ENCODE data around the gene TNS1.

The TNS1 gene

DNA sequence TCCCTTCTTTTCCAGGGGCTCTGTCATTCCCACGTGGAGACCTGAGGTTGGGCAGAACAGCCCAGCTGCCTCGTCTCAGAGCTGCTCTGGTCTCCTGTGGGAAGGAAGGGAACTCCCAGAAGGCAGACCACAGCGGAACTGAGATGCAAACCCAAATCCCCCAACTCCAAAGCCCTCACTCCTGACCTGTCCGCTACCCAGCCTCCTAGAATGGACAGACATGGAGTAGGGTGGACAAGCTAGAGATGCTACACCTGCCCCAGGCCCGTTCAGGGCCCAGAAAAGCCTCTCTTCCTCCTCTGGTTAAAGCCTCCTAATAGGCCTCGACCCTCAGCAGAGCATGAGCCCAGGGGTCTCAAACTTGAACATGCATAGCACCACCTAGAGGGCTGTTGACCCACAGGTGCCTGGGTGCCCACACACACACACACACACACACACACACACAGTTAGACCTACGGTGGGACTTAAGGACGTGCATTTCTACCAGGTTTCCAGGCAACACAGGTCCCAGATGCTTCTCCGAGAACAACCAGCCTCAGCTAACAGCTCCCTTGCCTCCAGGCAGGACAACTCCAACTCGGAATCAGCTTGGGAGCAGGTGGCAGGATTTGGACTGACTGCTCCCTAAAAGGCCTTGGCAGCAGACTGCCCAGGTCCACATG lies 93.5 kb downstream of the TNS1 start:
- DNase-seq, result no peak

DNA sequence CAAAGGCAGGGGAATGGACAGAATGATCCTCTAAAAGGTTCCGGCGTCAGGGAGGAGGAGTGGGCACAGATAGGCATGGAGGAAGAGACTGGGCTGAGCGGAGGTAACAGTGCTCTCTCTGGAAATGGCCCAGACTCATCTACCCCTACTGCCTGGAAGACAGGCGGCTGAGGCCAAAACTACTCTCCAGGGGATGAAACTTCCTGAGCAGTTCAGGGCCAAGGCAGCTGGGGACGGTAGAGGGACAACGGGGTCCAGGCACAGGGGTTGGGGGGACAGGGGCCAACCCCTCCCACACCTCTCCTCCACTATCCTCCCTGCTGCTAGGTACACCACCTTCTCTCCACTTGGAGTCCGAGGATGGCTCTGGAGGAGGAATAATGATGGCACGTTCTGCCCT lies 94.3 kb downstream of the TNS1 start:
- no peak for DNase-seq

DNA sequence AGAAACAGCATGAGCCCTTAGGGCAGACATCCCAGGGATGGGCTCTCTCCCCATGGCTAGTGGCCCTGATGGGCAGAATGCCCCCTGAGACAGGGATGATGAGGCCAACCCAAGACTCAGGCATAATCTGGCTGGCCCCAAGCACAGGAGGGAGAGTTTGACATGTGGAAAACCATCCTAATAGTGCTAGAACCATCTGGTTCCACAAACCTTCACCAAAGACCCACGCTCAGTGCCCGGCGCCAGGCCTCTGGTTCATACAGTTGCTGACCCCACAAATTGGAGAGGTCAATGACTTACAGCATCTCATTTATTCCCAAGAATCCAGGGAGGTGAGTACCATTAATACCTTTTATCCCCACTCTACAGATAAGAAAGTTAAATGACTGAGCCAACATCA lies 95.5 kb downstream of the TNS1 start:
- no peak for DNase-seq

DNA sequence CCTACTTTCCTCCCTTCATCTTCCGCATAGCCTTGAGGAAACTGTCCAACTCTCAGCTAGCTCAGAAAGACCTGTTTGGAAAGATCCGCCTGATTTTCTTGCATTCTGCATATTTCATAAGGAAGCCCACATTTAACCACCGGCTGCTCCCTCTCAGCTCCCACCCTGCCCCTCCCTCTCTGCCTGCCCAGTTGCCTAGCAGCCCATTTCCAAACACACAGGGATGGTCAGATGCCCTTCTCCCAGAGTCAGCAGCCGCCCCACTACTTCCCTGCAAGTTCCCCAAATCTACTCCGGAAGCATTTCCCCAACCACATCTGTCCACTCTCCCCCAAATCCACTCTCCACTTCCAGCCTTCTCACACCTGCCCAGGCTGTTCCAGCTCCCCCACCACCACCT lies 96.0 kb downstream of the TNS1 start:
- DNase-seq, result peak; percentile 68

DNA sequence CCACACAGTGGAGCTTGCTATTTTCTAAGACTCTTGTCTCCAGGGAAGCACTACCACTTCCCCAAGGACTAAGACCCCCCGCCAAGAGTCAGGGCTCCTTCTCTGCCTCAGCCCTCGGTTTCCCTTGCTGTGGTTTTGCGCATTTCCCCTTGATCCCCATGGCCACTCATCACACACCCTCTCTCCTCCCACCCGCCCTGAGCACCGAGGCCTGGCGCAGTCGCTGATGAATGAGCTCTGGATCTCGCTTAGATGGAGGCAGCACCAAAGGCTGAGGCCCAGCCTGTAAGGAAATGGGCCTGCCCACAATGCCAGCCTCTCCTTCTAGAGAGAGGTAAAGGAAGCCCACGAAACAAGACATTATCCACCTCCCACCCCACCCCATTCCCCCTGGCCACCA lies 96.9 kb downstream of the TNS1 start:
- no peak for DNase-seq

DNA sequence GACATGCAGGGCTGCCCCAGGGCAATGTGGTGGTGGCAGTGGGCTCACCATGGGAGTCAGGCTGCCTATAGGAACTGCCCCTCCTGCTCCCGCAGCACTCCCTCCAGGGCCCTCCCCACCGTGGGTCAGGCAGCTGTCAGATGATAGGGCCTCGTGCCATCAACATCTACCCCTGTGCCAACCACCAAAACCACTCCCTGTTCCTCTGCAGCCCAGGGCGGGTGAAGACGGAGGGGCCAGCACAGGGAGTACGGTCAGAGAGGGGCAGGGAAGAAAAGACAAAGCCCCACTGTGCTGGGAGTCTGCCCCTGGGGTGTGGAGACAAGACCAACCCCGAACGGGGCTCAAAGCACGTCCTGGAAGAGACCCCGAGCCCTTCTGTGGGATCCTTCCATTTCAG lies 97.4 kb downstream of the TNS1 start:
- DNase-seq, result peak; percentile 79

DNA sequence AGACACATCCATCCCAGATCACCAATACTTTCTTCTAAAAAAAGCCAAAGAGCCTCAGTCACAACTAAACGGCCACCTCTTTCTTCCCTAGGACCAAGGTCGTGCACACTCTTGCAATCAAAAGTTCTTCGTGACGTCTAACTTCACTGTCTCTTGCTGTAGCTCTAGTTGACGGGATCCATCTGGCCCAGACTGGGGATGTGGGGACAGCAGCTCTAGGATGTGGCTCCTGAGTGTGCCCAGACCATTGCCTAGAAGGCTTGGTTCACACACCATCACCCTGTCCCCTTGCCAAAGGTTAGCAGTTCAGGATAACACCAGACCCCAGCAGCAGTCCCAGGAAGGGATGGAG lies 98.2 kb downstream of the TNS1 start:
- DNase-seq, result no peak

DNA sequence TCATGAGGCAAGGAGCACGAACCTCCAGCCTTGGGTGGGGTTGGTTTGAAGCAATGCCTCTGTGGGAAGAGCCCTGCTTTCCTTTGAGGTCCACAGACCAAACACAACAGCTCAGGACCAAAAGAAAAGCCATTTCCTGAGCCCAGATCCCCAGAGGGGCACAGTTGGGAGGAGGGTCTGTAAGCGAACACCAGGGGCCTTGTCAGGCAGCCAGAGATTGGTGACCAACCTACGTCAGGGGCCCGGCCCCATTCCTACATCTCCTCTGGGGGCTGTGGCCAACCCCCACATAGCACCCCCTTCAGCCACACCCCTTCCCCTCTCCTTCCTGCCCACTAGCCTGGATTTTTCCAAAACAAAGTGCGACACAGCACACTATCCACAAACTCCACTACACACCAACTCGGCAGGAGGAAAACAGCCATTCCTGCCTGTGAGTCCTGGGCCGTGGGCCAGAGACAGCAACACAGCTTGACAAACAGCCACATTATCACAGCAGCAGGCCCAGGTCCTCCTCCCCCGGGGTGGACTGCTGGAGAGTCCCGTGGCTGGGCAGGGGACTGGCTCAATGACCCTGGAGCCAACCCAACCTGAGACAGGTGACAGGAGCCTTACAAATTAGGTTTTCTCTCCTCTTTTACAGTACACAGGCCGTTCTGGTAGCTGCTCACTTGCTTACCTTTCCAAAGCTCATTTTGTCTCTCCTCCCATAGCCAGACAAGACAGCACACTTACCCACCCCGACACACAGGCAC lies 98.8 kb downstream of the TNS1 start:
- peak; percentile 84 for DNase-seq

DNA sequence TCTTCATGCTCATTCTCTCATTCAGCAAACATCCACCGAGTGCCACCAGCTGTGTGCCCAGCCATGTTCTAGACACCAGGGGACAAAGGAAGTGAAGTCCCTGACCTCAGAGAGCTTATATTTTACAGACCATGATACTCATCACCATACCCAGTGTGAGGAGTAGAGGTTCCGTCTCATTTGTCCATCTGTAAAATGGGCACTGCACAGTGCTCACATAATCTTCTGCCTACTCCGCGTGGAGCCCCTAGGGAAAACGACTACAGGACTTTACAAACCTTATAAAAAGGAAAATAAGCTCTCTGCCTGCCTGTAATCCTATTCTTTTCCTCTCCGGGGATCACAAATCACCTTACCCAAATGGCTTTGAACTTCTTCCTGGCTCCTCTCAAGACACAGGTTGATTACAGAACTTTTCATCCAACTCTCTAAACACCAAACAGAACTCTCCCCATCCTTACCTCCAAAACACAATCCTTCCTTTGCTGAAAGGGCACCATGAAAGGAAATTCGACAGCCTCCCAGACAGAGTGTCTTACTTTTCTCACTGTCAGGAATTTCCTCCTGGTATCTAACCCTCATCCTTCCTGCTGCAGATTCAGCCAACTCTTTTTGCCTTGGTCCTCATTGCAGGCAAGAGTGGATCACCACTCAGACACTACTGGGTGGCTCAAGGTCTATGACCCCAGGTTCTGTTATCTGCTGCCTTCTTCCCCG lies 99.5 kb downstream of the TNS1 start:
- no peak for DNase-seq

DNA sequence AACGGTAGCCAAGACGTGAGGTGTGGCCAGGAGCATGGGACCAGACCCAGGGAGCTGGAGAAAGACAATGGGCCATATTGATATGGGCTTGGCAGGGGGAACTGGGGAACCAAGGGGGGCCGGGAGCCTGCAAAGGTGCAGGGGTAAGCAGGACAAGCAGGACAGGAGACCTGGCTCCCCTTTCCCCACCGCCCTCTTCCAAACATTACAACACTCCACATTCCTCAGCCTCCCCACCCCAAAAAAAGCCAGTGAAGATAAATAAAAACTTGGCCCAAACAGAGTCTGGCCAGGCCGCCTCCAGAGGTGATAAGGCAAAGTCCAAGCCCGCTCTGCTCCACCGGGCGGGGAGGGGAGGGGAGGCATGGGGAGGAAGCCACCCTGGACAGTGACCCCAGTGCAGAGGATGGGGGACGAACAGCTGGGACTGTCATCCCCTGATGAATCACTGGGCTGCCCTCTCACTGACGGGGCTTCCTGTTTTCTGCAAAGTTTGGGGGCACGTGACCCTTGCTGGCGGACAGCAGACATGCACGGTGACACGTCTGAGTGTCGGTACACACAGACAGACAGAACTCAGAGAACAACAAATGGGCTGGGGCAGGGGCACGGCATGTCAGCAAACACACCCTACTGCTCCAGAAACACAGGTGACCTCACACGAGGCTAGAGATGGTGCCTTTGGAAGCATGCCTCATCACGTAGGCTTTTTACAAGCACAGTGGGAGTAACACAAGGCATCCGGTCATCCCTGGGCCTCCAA lies 100.2 kb downstream of the TNS1 start:
- DNase-seq, result peak; percentile 74

DNA sequence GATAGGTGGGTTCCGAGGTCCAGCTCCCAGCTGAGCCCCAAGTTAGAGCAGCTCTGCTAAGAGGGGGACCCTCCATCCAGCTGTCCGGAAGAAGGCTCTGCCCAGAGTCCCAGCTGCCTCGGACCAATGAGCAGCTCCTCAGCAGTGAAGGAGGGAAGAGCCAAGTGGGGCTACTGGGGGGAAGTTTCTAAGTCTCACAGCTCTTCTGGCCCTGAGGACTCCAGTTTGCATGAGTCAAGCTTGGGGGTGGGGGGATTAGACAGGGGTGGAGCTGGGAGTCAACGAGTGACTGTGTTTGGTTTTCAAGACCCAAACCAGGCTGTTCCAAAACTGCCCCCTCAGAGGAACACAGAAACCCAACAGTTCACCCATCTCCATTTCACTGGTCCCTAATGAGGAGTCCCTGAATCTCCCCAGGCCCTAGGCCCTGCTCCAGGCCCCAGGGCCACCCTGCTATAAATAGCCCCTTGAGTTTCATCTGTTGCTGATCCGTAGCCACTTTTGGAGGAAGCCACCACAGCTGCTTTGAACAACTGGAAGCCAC lies 100.9 kb downstream of the TNS1 start:
- peak; percentile 63 for DNase-seq

DNA sequence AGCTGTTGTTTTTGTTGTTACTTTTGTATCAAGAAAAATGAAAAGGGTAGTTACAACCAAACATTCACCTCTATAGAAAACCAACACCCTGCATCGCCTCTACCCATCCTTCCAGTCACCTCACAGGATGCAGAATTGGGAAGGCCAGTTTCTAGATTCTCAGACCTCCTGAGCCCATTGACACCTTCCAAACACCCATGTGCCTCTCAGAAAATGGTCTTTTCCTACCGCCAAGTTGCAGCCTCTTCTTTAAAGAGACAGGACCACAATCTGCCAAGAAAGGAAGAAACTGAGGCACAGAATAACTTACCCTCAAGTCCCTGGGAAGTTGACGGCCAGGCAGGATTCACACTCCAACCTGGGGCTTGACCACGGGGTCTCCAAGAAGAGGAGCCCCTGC lies 101.4 kb downstream of the TNS1 start:
- DNase-seq, result no peak

DNA sequence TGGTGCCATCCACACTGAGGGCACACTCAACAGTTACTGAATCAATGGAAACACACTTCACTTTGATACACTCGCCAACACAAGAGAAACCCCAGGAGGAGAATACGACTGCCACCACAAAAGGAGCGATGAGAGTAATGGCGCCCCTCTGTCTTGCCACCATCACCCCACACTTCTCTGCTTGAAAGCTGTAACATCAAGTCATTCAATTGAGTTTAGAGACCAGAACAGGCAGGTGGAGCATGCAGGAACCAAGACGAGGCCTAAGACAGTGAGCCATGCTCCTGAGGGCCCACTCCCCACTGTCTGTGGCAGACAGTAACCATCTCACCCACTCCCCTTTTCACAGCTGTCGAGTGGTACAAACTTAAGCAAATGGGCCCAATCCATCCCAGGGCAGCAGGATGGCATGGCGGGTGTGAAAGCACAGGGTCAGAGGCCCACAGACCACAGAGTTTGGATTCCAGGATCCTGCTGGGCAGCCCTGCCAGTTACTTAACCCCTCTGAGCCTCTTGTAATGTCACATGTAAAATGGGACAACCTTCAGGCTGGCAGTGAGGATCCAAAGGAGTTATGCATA lies 101.9 kb downstream of the TNS1 start:
- DNase-seq, result no peak

DNA sequence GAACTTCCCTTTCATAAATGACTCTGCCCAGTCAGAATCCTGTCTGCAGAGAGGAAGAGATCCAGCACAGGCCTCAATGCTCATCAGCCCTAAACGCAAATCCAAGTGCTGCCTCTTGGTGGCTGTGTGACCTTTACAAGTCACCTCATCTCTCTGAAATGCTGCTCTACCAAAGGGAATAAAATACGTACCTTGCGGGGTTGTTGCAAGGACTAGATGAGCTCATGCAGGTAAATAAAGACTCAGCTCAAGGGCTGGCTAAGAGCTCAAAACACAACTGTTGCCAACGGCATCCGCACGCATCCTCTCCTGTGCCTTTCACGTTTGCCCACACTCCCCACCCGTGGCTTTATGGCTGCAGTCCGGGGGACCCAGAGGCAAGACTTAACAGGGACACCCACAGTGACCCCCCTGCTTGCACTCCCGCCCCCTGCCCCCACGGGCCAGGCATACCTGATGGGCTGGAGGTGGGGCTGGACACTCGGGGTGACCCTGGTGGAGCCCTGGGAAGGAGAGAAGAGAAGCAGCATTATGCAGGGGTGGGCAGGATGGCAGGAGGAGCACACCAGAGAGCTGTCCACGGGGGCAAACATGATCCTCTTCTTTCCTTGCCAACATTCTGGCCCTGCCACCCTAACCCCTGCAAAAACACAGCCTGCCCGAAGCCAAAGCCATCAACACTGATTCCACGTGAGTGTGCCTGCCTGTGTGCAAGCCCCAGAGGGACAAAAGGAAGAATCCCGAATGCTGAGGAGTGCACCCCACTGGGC lies 102.6 kb downstream of the TNS1 start:
- no peak for DNase-seq

DNA sequence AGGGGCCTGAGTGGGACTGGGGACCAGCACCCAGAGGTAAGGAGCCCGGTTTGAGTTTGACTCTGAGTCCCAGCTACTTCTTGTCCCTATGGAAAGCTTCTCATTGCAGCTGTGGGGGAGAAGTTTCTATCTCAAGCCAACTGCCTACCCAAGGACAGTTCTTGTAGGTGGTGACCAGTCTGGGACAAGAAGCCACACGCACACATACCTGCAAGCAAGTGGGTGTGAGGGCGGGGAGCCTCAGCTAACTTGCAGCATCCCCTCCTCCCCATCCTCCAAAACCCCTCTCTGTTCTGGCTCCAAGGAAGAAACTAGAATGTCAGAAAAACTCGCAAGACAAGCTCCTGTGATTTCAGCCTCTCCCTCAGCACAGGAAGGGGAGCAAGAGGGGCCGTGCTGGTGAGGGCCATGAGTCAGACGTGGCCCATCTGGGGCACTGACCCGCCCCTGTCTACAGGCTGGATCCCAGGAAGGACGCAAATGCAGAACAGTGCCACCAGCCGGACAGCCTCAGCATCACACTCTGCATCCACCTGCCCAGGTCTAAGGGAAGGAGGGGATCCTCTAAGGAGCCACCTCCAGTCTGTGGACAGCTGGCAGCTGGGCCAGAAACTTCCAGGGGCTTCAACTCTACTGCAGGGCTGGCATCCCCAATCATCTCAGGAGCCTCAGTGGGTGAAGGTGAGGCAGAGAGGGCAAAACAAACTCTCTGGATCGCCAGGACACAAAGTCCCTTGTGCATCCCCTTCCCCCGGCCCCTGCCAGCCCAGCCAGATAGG lies 103.4 kb downstream of the TNS1 start:
- DNase-seq, result peak; percentile 56

DNA sequence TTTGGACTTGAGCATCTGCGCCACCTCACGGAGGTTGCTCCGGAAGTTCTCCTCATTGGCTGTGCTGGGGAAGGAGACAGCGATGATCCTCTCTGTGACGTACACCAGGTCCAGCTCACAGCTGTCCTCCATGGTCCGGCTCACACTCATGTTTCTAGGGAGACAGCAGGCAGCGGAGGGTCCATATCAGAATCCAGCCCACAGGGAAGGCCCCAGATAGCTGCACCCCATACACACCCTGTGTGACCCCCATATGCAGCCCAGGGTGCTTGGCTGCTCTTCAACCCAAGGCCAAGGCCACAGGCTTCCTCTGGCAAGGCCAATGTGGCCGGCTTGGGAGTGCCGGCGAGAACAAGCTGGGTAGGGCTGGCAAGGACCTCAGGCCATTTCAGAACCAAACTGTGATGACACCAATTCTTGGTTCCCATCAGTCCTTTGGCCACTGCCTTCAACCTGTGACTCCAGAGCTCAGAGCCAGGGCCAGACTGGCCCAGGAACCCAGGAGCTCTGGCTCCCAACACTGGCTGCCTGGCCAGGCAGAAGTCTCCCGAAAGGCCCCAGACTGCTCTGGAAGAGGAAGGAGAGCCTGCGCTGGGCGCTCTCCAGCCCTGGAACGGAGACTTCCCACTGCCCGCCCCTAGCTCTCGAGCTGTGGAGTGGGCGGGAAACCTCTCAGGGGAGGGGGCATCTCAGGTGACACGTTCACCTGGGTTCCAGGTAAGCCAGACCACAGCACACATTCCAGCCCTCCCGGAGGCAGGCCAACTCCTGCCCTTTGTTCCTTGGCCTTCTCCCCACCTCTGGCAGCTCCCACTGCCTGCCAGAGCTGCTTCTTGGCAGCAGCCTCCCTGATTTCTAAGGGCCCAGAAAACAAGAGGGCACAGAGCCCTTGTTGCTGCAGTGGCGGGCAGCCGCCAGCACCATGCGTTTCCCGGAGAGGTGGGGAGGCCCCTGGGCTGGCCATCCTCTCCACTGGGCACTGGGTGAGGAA lies 104.7 kb downstream of the TNS1 start:
- no peak for DNase-seq

DNA sequence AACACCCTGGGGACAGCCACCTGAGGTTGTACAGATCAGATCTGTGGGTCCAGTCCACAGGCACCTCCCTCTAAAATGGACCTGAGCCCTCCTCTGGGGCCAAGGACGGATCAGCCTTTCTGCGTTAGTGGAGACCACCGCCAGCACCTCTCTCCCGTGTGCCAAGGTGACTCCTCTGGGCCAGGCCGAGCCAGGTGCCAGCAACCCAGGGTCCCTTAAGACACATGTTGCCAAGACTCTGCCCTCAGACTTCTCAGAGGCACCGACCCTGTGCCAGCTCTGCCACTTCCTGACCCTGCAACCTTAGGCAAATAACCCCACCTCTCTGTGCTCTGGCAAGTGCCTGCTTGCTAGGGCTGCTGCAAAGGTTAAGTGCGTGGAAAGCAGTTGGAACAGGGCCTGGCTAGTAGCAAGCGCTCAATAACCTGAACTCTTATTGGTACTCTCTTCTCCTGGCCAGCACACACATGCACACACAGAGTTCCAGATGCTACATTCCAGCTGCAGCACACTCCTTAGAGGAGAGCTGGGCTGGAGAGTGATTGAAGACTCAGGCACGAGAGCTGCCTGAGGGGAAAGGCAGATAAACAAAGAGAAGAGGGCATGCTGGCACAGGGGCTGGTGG lies 105.6 kb downstream of the TNS1 start:
- no peak for DNase-seq

DNA sequence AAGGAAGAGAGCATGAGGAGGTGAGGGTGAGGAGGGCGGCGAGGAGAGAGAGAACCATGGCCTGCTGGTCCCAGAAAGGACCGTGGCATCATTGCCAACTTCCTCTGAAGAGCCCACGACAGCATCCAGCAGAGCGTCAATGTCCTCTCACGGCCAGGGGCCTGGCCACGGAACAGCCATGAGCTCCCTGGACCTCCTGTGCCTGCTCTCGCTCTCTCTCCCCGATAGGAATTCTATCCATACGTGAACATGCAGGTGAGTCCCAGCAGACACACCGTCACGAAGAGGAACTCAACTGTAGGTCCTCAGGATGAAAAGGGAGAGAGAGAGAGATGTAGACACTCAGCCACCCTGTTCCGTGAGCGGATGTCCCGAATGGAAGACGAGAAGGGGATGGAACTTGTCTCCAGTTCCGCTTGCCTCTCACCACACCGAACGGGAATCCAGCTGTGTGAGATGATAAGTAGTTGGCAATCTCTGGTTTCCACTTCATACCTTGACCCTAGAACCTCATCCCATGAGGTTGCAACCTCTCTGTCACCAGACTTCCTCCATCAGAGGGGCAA lies 107.6 kb downstream of the TNS1 start:
- no peak for DNase-seq

DNA sequence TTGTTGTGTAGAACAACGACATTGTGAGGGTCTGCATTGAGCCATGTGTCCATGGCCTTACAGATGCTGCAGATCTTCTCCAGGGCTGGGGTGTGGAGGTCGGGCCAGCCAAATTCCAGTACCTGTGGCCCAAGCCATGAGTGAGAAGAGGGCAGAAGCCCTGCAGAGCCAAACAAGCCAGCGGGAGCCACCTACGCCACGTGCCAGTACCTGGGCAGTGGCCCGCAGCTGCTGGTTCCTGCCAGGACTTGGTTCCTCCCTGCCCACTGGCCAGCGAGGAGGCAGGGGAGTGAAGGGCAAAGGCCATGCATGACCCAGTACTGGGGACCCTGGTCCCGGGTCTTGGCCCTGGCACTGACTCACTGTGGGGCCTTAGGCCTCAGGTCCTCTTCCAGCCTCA lies 109.4 kb downstream of the TNS1 start:
- DNase-seq, result no peak
